ENCODE results near the gene ITPKB.
A peak's percentile ranks its signal among the peaks of the same experiment; 100 is the strongest.

ITPKB gene

DNA sequence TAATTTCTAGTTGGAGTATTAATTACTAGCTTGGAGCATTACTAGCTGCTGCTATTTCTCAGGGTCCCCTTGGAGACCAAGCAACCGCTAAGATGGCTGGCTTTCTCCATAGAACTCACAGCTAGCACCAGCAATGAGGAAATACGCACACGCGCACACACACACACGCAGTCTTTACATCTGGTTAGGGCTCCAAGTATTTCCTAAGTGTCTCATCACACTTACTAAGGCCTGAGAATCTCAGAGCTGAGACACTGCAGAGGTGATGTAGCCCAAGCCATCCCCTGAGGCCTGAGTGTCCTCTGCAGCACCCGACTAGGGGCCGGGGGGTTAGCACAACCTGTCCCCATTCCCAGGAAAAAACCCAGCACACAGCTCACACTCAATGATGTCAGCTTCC lies 42.5 kb downstream of the ITPKB start:
- Histone ChIP-seq H3K4me1 (peaks cover 5% of the 10 kb centered on the region; the same call in 1 of the 2 replicates), H3K4me3 (ENCODE audit: low read depth, low read length) (no peak overlapping the region), H3K36me3 (no peaks in the 10 kb centered on the region), H3K27me3 (no peaks in the 10 kb centered on the region), H3K9me3 (no peaks in the 10 kb centered on the region)
- TF ChIP-seq, protein P1, sequence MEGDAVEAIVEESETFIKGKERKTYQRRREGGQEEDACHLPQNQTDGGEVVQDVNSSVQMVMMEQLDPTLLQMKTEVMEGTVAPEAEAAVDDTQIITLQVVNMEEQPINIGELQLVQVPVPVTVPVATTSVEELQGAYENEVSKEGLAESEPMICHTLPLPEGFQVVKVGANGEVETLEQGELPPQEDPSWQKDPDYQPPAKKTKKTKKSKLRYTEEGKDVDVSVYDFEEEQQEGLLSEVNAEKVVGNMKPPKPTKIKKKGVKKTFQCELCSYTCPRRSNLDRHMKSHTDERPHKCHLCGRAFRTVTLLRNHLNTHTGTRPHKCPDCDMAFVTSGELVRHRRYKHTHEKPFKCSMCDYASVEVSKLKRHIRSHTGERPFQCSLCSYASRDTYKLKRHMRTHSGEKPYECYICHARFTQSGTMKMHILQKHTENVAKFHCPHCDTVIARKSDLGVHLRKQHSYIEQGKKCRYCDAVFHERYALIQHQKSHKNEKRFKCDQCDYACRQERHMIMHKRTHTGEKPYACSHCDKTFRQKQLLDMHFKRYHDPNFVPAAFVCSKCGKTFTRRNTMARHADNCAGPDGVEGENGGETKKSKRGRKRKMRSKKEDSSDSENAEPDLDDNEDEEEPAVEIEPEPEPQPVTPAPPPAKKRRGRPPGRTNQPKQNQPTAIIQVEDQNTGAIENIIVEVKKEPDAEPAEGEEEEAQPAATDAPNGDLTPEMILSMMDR (IDR thresholded peaks at IDR 0.05; ENCODE audit: low read depth, low read length), result no peak
- DNase-seq, result no peak

DNA sequence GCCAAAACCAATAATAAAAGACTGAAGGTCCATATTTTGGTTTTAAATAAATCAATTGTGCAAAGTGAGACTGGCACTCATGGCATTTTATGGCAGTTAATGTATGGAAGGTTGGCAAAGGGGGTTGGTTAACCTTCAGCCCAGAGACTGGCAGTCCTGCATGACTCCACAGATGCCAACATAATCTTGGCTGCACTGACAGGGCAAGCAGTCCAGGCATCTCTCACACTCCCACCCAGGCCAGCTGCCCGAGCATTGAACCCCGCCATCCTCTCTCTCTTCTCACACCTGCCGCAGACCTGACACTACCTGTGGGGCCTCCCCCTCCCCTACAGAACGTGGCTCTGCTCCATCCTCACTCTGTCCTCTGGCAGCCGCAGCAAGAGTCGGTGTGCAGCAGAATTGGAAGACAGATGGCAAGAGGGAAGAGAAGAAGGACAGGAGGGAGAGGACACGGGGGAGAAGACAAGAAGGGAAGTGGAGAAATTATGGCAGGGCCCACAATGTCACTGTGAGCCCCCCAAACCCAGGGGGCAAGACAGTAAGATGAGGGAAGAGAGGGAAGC lies 43.7 kb downstream of the ITPKB start:
- Histone ChIP-seq H3K4me1 (peaks cover 7% of the 10 kb centered on the region; the same call in 1 of the 2 replicates), H3K36me3 (no peaks in the 10 kb centered on the region), H3K27me3 (no peaks in the 10 kb centered on the region), H3K4me3 (ENCODE audit: low read depth, low read length) (no peak overlapping the region), H3K9me3 (no peaks in the 10 kb centered on the region)
- TF ChIP-seq, protein P1 (IDR thresholded peaks at IDR 0.05; ENCODE audit: low read depth, low read length), result no peak
- no peak for DNase-seq

DNA sequence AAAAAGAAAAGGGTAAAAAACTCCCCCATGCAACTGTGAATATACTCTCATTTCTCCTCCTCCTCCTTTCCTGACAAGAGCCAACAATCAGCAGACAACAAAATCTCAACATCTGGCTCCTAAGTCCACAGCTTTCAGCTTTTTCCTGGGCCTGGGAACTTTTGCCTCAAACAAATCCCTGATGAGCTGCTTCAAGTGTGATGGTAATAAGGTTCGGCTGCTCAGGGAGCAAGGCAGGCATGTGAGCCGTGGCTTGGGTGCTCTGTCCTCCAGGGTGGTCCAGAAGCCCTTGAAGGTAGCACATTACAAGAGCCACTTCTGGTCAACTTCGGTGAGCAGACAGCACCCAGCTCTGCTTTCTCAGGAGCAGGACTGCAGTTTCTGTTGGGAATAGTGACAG lies 46.3 kb downstream of the ITPKB start:
- TF ChIP-seq, protein P1 (IDR thresholded peaks at IDR 0.05; ENCODE audit: low read depth, low read length), result no peak
- Histone ChIP-seq H3K27me3 (no peaks in the 10 kb centered on the region), H3K4me1 (peaks cover 11% of the 10 kb centered on the region; the same call in 1 of the 2 replicates), H3K4me3 (ENCODE audit: low read depth, low read length) (no peak overlapping the region), H3K9me3 (no peaks in the 10 kb centered on the region), H3K36me3 (no peaks in the 10 kb centered on the region)
- no peak for DNase-seq

DNA sequence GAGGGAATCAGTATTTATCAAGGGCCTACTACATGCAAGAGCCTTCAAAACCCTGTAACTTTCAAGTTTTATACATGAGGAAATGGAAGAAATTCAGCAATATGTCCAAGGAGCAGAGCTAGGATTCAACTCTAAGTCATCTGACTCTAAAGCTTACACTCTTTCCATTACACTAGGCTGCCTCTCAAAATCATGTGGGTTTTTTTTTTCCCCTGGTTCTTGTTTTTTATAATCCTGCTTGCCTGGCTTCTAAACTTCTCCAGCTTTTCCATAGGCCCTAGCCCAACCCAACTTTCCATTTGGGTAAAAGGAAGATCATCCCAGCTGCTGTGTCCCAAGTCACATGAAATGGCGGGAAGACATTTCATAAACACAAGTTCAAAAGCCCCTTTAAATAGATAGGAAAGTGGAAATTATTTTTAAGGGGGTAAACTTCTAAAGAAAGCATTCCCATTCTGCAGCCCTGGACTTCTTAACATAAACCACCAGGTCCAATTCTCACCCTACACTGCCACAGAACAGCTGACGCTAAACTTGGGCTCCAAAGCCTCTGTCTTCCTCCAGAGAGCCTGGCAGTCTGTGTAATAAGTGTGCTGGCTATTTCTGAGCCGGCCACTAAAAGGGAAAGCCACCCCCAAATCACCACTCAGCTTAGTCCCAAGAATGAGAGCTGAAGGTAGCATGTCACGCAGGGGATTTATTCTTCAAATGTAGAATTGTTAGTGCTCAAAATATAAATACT lies 46.9 kb downstream of the ITPKB start:
- H3K4me3 ChIP-seq (ENCODE audit: low read depth, low read length), result no peak overlapping the region
- TF ChIP-seq, protein P1 (IDR thresholded peaks at IDR 0.05; ENCODE audit: low read depth, low read length), result no peak
- H3K9me3 ChIP-seq, result no peaks in the 10 kb centered on the region
- no peak for DNase-seq
- no peaks in the 10 kb centered on the region for H3K36me3 ChIP-seq
- peaks cover 17% of the 10 kb centered on the region for H3K4me1 ChIP-seq
- no peaks in the 10 kb centered on the region for H3K27me3 ChIP-seq

DNA sequence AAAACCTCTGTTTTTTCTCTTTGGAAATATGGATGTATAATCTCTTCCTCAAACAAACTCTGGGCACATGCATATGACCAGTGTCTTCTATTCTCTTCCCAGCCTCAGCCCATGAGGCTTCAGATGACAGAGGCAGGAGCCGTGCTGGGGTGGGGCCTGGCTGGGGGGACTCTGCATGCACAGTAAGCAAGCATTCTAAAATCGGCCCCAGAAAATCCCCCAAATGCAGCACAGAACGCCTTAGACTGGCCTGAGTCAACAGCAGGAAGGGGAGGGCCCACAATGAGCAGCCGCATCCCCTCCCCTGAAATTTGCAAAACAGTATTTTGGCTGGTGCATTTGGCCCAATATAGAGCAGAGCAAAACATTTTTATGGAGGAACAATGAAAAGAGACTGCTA lies 47.8 kb downstream of the ITPKB start:
- H3K4me1 ChIP-seq, result peaks cover 18% of the 10 kb centered on the region
- H3K27me3 ChIP-seq, result no peaks in the 10 kb centered on the region
- no peak for DNase-seq
- no peak overlapping the region for H3K4me3 ChIP-seq (ENCODE audit: low read depth, low read length)
- H3K36me3 ChIP-seq, result no peaks in the 10 kb centered on the region
- TF ChIP-seq, protein P1 (IDR thresholded peaks at IDR 0.05; ENCODE audit: low read depth, low read length), result no peak
- H3K9me3 ChIP-seq, result no peaks in the 10 kb centered on the region

DNA sequence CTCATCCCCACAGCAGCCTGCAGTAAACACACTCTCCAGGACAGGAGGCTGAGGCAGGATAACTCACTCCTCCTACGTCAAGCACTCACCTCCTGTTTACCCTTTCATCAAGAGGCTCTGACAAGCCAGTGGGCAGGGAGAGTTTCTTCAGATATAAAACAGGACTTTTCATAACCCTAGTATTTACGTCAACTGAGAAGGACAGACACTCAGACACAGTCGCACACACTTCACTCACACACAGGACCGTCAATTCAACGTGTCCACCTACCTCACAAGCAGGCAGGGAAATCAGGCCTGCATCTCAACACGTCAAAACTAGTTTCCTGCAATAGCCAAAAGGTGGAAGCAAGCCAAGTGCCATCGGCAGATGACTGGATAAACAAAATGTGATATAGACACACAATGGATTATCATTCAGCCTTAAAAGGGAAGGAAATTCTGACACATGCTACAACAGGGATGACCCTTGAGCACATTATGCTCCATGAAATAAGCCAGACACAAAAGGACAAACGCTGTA lies 48.6 kb downstream of the ITPKB start:
- TF ChIP-seq, protein P1 (IDR thresholded peaks at IDR 0.05; ENCODE audit: low read depth, low read length), result no peak
- Histone ChIP-seq H3K4me1 (peaks cover 24% of the 10 kb centered on the region), H3K9me3 (no peaks in the 10 kb centered on the region), H3K4me3 (ENCODE audit: low read depth, low read length) (no peak overlapping the region), H3K36me3 (no peaks in the 10 kb centered on the region), H3K27me3 (no peaks in the 10 kb centered on the region)
- DNase-seq, result peak; percentile 55

All from BE2C (cell line).